OCI-LY7 (cell line): ENCODE measurements around the gene HPCAL4. TPM values are rescaled to one million over a fixed set of nuclear protein-coding genes. Genes with fewer than 3 reads are reported as not detected.

Experiments used
- BruUV-seq: library from RNA; stranded (reverse); fragments of 400-500 nt; replicated peaks from 2 replicates; lab custom pipeline; 2021; lab: Mats Ljungman, UMichigan
- CTCF ChIA-PET: fragments of 300-600 bp; sonication (Branson Sonifier 250); formaldehyde crosslinking; loops from one replicate; lab custom pipeline; 2022; ENCODE audit warnings: antibody characterized with exemption; ENCODE audit not compliant: unreplicated experiment; lab: Charles Lee
- POLR2A ChIA-PET: fragments of 300-600 bp; sonication (Branson Sonifier 250); formaldehyde crosslinking; loops from one replicate; lab custom pipeline; 2022; ENCODE audit warnings: antibody characterized with exemption; lab: Charles Lee
- DNase-seq: peaks from one replicate; pipeline ENCODE4 v3.0.0-alpha.2; 2015; ENCODE audit warnings: low spot score
- H2AFZ ChIP-seq: fragments of 200-600 bp; sonication (generic), shearing (Covaris generic); 2 replicates; pipeline ENCODE4 v1.6.1; 2014; ENCODE audit warnings: mild to moderate bottlenecking, antibody characterized with exemption, low read length, moderate library complexity
- H3K27ac ChIP-seq: fragments of 200-600 bp; sonication (generic); 2 replicates; pipeline ENCODE4 v1.5.1; 2014; ENCODE audit warnings: mixed run types, low read depth, mild to moderate bottlenecking, moderate library complexity, low read length, inconsistent platforms; ENCODE audit not compliant: poor library complexity, severe bottlenecking
- H3K36me3 ChIP-seq: fragments of 200-600 bp; sonication (generic); 2 replicates; pipeline ENCODE4 v1.6.1; 2014; ENCODE audit warnings: mild to moderate bottlenecking, antibody characterized with exemption, low read length, moderate library complexity, mixed read lengths; ENCODE audit not compliant: insufficient read depth
- H3K4me1 ChIP-seq: fragments of 200-600 bp; sonication (generic); 2 replicates; pipeline ENCODE4 v1.5.1; 2014; ENCODE audit warnings: mild to moderate bottlenecking, low read length; ENCODE audit not compliant: insufficient read depth, poor library complexity, severe bottlenecking
- H3K4me2 ChIP-seq: fragments of 200-600 bp; sonication (generic); 2 replicates; pipeline ENCODE4 v1.6.1; 2014; ENCODE audit warnings: mild to moderate bottlenecking, low read length
- H3K4me3 ChIP-seq: fragments of 200-600 bp; sonication (generic); 2 replicates; pipeline ENCODE4 v1.5.1; 2014; ENCODE audit warnings: mild to moderate bottlenecking, low read depth, low read length; ENCODE audit not compliant: poor library complexity, severe bottlenecking
- H3K79me2 ChIP-seq: fragments of 200-600 bp; sonication (generic); 2 replicates; pipeline ENCODE4 v1.6.1; 2016; ENCODE audit warnings: low read depth, mild to moderate bottlenecking, low read length, moderate library complexity, mixed read lengths; ENCODE audit not compliant: insufficient read depth
- H3K9me2 ChIP-seq: fragments of 200-600 bp; sonication (generic); 2 replicates; pipeline ENCODE4 v1.6.1; 2016; ENCODE audit warnings: mild to moderate bottlenecking, low read length, mixed read lengths; ENCODE audit not compliant: insufficient read depth
- H3K9me3 ChIP-seq: fragments of 200-600 bp; sonication (generic); 2 replicates; pipeline ENCODE4 v1.6.1; 2014; ENCODE audit warnings: mild to moderate bottlenecking, mixed run types, low read length, mixed read lengths
- H4K20me1 ChIP-seq: fragments of 200-600 bp; sonication (generic); 2 replicates; pipeline ENCODE4 v1.6.1; 2014; ENCODE audit warnings: mild to moderate bottlenecking, antibody characterized with exemption, low read length, moderate library complexity, mixed read lengths; ENCODE audit not compliant: insufficient read depth
- CTCF ChIP-seq: fragments of 200-600 bp; sonication (generic); conservative IDR thresholded peaks from 2 replicates; pipeline ENCODE4 v1.5.1; 2014; ENCODE audit warnings: mild to moderate bottlenecking, antibody characterized with exemption, low read length, moderate library complexity, mixed read lengths
- EZH2phosphoT487 ChIP-seq: fragments of 200-600 bp; sonication (generic); IDR thresholded peaks from 2 replicates; pipeline ENCODE4 v1.6.1; 2018; ENCODE audit warnings: low read depth, borderline replicate concordance, mild to moderate bottlenecking, mixed run types, antibody characterized with exemption, low read length, moderate library complexity, mixed read lengths
- intact Hi-C: fragments of 100-400 bp; cut with micrococcal nuclease; formaldehyde crosslinking; loops from one replicate; pipeline ENCODE4 v1.10.0; 2022; ENCODE audit not compliant: unreplicated experiment
- total RNA-seq, 2 experiments: library from RNA; depleted of rRNA in 1 of 2; stranded (reverse); fragments of >200 nt in 1 of 2; shearing (Covaris generic) in 1 of 2; gene quantifications; 2 replicates each; pipeline ENCODE4 v1.2.3, GENCODE V29; 2014 to 2022

The HPCAL4 gene
- total RNA-seq, 2 experiments from 2014 or later, result not detected

- ChIA-PET POLR2A (no interaction called here), CTCF (no interaction called here)
- no peaks in the 10 kb centered on the region for H4K20me1 ChIP-seq
- H3K27ac ChIP-seq, result no peak overlapping the region
- no peak for DNase-seq
- no peaks in the 10 kb centered on the region for H3K36me3 ChIP-seq
- H3K4me2 ChIP-seq, result no peak overlapping the region
- H2AFZ ChIP-seq, result no peak overlapping the region
- intact Hi-C loops, result no loop called here
- no TSS peak for BruUV-seq
- TF ChIP-seq EZH2phosphoT487 (no peak), CTCF (no peak)
- H3K9me3 ChIP-seq, result no peaks in the 10 kb centered on the region
- no peaks in the 10 kb centered on the region for H3K4me1 ChIP-seq
- H3K9me2 ChIP-seq, result no peaks in the 10 kb centered on the region
- no peaks in the 10 kb centered on the region for H3K79me2 ChIP-seq
- H3K4me3 ChIP-seq, result no peak overlapping the region
These were observed 41.5 kb upstream of the HPCAL4 start for GRCh38 chr1:39732730-39733129.

GRCh38 chr1:39729842-39730241 lies 38.6 kb upstream of the HPCAL4 start:
- no peak for DNase-seq
- H3K4me3 ChIP-seq, result no peak overlapping the region
- intact Hi-C loops, result no loop called here
- H4K20me1 ChIP-seq, result no peaks in the 10 kb centered on the region
- CTCF ChIA-PET, result no interaction called here
- no peaks in the 10 kb centered on the region for H3K9me2 ChIP-seq
- no peaks in the 10 kb centered on the region for H3K36me3 ChIP-seq
- TF ChIP-seq CTCF (no peak), EZH2phosphoT487 (no peak)
- BruUV-seq, result no TSS peak
- H3K4me2 ChIP-seq, result no peak overlapping the region
- no peaks in the 10 kb centered on the region for H3K9me3 ChIP-seq
- no peaks in the 10 kb centered on the region for H3K4me1 ChIP-seq
- no peak overlapping the region for H3K27ac ChIP-seq
- H2AFZ ChIP-seq, result no peak overlapping the region
- H3K79me2 ChIP-seq, result no peaks in the 10 kb centered on the region
- POLR2A ChIA-PET, result interaction anchor here (1.0 kb wide), 1 partner anchor 9 kb away, joined by 5 read pairs; the partner anchor contains the start of gene PPIE

- intact Hi-C loops, result no loop called here
- BruUV-seq, result no TSS peak
- TF ChIP-seq CTCF (no peak; the same call in 1 of the 2 replicates), EZH2phosphoT487 (no peak)
- DNase-seq, result no peak
- H3K4me3 ChIP-seq, result no peak overlapping the region
- H3K9me2 ChIP-seq, result no peaks in the 10 kb centered on the region
- H2AFZ ChIP-seq, result no peak overlapping the region
- H3K4me1 ChIP-seq, result no peaks in the 10 kb centered on the region
- POLR2A ChIA-PET, result interaction anchor here (1.0 kb wide), 1 partner anchor 10 kb away, joined by 5 read pairs; the partner anchor contains the start of gene PPIE
- H3K36me3 ChIP-seq, result no peaks in the 10 kb centered on the region
- no peak overlapping the region for H3K27ac ChIP-seq
- no peaks in the 10 kb centered on the region for H3K9me3 ChIP-seq
- H4K20me1 ChIP-seq, result no peaks in the 10 kb centered on the region
- CTCF ChIA-PET, result no interaction called here
- no peaks in the 10 kb centered on the region for H3K79me2 ChIP-seq
- no peak overlapping the region for H3K4me2 ChIP-seq
These were observed 37.8 kb upstream of the HPCAL4 start for GRCh38 chr1:39729030-39729429.
